Endothelial cell of umbilical vein (primary cell): Measurements from ENCODE around the gene CFAP20. TPM values are rescaled to one million over a fixed set of nuclear protein-coding genes. Genes with fewer than 3 reads are reported as not detected.
A peak's percentile ranks its signal among the peaks of the same experiment; 100 is the strongest.

Experiments used
- BruUV-seq: library from RNA; stranded (reverse); fragments of 400-500 nt; replicated peaks from 2 replicates; lab custom pipeline; 2021; lab: Mats Ljungman, UMichigan
- CTCF ChIA-PET: fragments of 300-600, 350-600 bp; sonication (Branson Sonifier 250); formaldehyde crosslinking; loops from one replicate; lab custom pipeline; 2021; ENCODE audit warnings: antibody characterized with exemption, inconsistent platforms; lab: Charles Lee
- POLR2A ChIA-PET: fragments of 300-600, 350-600 bp; sonication (Branson Sonifier 250); formaldehyde crosslinking; loops from one replicate; lab custom pipeline; 2021; ENCODE audit warnings: antibody characterized with exemption, inconsistent platforms; lab: Charles Lee
- DNase-seq: peaks from one replicate; pipeline ENCODE4 v3.0.0-alpha.2; 2011; ENCODE audit warnings: low read depth, low spot score
- FAIRE-seq: peaks from 2 replicates; lab custom pipeline; 2011; peaks lifted over from hg19 to GRCh38; lab: Jason Lieb, UNC
- H2AFZ ChIP-seq: 2 replicates; pipeline ENCODE4 v1.6.0; 2012; ENCODE audit warnings: low read depth, low read length, control low read depth, inconsistent platforms
- H3K27ac ChIP-seq: 2 replicates; pipeline ENCODE4 v1.5.1; 2011; ENCODE audit warnings: low read depth, mild to moderate bottlenecking, control low read depth, low read length, moderate library complexity; ENCODE audit not compliant: insufficient read depth
- H3K27me3 ChIP-seq, 2 experiments: 2 replicates each; pipeline versions ENCODE4 v1.6.0 to v1.6.1; 2011; ENCODE audit warnings: low read length in 2 of 2, mixed read lengths in 1 of 2; ENCODE audit not compliant: control insufficient read depth in 2 of 2, insufficient read depth in 2 of 2
- H3K36me3 ChIP-seq, 2 experiments: 2 replicates in 1 of 2; 3 replicates in 1 of 2; pipeline ENCODE4 v1.5.1; 2011; ENCODE audit warnings: low read length in 2 of 2, mild to moderate bottlenecking in 1 of 2, moderate library complexity in 1 of 2; ENCODE audit not compliant: control insufficient read depth in 2 of 2, insufficient read depth in 2 of 2; ENCODE audit errors: extremely low read depth in 1 of 2
- H3K4me1 ChIP-seq: 3 replicates; pipeline ENCODE4 v1.5.1; 2011; ENCODE audit warnings: mild to moderate bottlenecking, low read length; ENCODE audit not compliant: control insufficient read depth, insufficient read depth; ENCODE audit errors: extremely low read depth
- H3K4me2 ChIP-seq: 2 replicates; pipeline ENCODE4 v1.6.1; 2011; ENCODE audit warnings: low read length, control low read depth, mixed read lengths; ENCODE audit not compliant: insufficient read depth
- H3K4me3 ChIP-seq, 3 experiments: fragments of 200-600 bp in 1 of 3; sonication (generic), shearing (Covaris generic) in 1 of 3; replicated peaks in 1 of 3; 2 replicates each; pipeline ENCODE4 v1.5.1; 2011 to 2016; ENCODE audit warnings: control low read depth in 3 of 3, low read length in 3 of 3, mild to moderate bottlenecking in 2 of 3, inconsistent platforms in 1 of 3, low read depth in 1 of 3, moderate library complexity in 1 of 3; ENCODE audit not compliant: insufficient read depth in 1 of 3
- H3K79me2 ChIP-seq: 2 replicates; pipeline ENCODE4 v1.6.0; 2012; ENCODE audit warnings: low read length, inconsistent platforms; ENCODE audit not compliant: control insufficient read depth, insufficient read depth
- H3K9ac ChIP-seq: replicated peaks from 2 replicates; pipeline ENCODE3; 2011; ENCODE audit warnings: low read length, control low read depth; ENCODE audit not compliant: insufficient read depth; ENCODE audit errors: extremely low read depth
- H3K9me1 ChIP-seq: replicated peaks from 3 replicates; pipeline ENCODE4 v1.6.0; 2011; ENCODE audit warnings: mild to moderate bottlenecking, low read length; ENCODE audit not compliant: control insufficient read depth, insufficient read depth; ENCODE audit errors: extremely low read depth
- H3K9me3 ChIP-seq: replicated peaks from 2 replicates; pipeline ENCODE4 v1.5.1; 2012; ENCODE audit warnings: low read length, inconsistent platforms; ENCODE audit not compliant: control insufficient read depth, insufficient read depth
- H4K20me1 ChIP-seq: replicated peaks from 2 replicates; pipeline ENCODE3; 2011; ENCODE audit warnings: mild to moderate bottlenecking, low read length; ENCODE audit not compliant: control insufficient read depth, insufficient read depth; ENCODE audit errors: extremely low read depth
- CTCF ChIP-seq, 2 donors: IDR thresholded peaks; 1 replicate in 1 of 2; 2 replicates in 1 of 2; pipeline ENCODE4 v1.5.1; 2011; ENCODE audit warnings: low read length in 2 of 2, mild to moderate bottlenecking in 2 of 2, moderate library complexity in 2 of 2, control low read depth in 1 of 2, inconsistent platforms in 1 of 2, low read depth in 1 of 2; ENCODE audit not compliant: insufficient read depth in 1 of 2; ENCODE audit errors: extremely low read depth in 1 of 2
- FOS ChIP-seq: IDR thresholded peaks from 2 replicates; pipeline ENCODE4 v1.6.1; 2011; ENCODE audit warnings: mild to moderate bottlenecking, low read length, moderate library complexity, borderline replicate concordance; ENCODE audit not compliant: insufficient read depth
- GATA2 ChIP-seq: IDR thresholded peaks from 2 replicates; pipeline ENCODE4 v1.7.0; 2011; ENCODE audit warnings: low read depth, mild to moderate bottlenecking, moderate library complexity, mixed read lengths, low read length; ENCODE audit not compliant: insufficient read length, insufficient read depth
- JUN ChIP-seq: IDR thresholded peaks from 2 replicates; pipeline ENCODE4 v1.6.1; 2011; ENCODE audit warnings: borderline replicate concordance, low read depth; ENCODE audit not compliant: insufficient read length, insufficient read depth
- MYC ChIP-seq: IDR thresholded peaks from one replicate; pipeline ENCODE4 v1.6.1; 2011; ENCODE audit warnings: mild to moderate bottlenecking, low read depth, low read length
- POLR2A ChIP-seq: IDR thresholded peaks from 2 replicates; pipeline ENCODE4 v1.6.1; 2012; ENCODE audit warnings: low read depth, mild to moderate bottlenecking, control low read depth, low read length
- POLR2AphosphoS5 ChIP-seq: IDR thresholded peaks from 2 replicates; pipeline ENCODE4 v1.6.1; 2012; ENCODE audit warnings: low read depth, mild to moderate bottlenecking, control low read depth, low read length, moderate library complexity; ENCODE audit not compliant: insufficient read depth
- dilution Hi-C: fragments of 300-500 bp; cut with MboI; formaldehyde crosslinking; loops from one replicate; pipeline ENCODE4 v1.15.0; 2019; ENCODE audit warnings: low sequenced_read_pairs; ENCODE audit not compliant: extremely low pct_ligation_motif_present
- intact Hi-C: fragments of 100-400 bp; cut with micrococcal nuclease; formaldehyde crosslinking; loops from one replicate; pipeline ENCODE4 v1.10.0; 2022
- polyA plus RNA-seq, 4 experiments: library from polyadenylated mRNA; depleted of rRNA in 3 of 4; stranded (reverse) in 3 of 4; unstranded in 1 of 4; fragments of >200 nt; gene quantifications; 2 replicates each; pipeline versions ENCODE4 v1.2.1 to v1.2.3, GENCODE V29; 2011 to 2012; ENCODE audit warnings: missing spikeins in 1 of 4
- total RNA-seq: library from RNA; stranded (reverse); gene quantifications from 2 replicates; pipeline ENCODE4 v1.2.3, GENCODE V29; 2021
- TF ChIP-seq, protein P1 (sequence below): IDR thresholded peaks from 2 replicates; pipeline ENCODE4 v1.6.1; 2011; ENCODE audit not compliant: insufficient read depth, insufficient read length

The CFAP20 gene
- total and polyA plus RNA-seq, 2 donors (not counting 3 experiments of a cell fraction or from before 2014, with no cell fraction given): 44.7 to 70.9 TPM

- dilution Hi-C loops: no loop called here
- Histone ChIP-seq H3K4me2 (peak overlapping the region; percentile 84), H3K27ac (peak overlapping the region; percentile 67), H3K9me3 (no peaks in the 10 kb centered on the region), H3K4me3 (peak overlapping the region; percentile 64 to 72 (median 72)), H3K79me2 (peaks cover 46% of the 10 kb centered on the region), H3K9ac (peak overlapping the region; percentile 82), H3K27me3 (no peaks in the 10 kb centered on the region), H3K9me1 (no peaks in the 10 kb centered on the region), H3K36me3 (no peaks in the 10 kb centered on the region), H4K20me1 (peaks cover 3% of the 10 kb centered on the region), H2AFZ (peak overlapping the region; percentile 86), H3K4me1 (peaks cover 28% of the 10 kb centered on the region)
- no TSS peak for BruUV-seq
- intact Hi-C loops: loop anchor here (2.0 to 10.0 kb wide), 4 partner anchors 32 to 394 kb away; partner anchors contain the start of gene KATNB1
- TF ChIP-seq POLR2AphosphoS5: no peak
- TF ChIP-seq CTCF (IDR thresholded peaks at IDR 0.05; ENCODE audit: extremely low read depth in 1 of 2, insufficient read depth in 1 of 2, low read depth in 1 of 2, low read length in 2 of 2): no peak
- no peak for TF ChIP-seq MYC
- TF ChIP-seq POLR2A: no peak
- TF ChIP-seq JUN: no peak
- TF ChIP-seq FOS: no peak
- TF ChIP-seq, protein P1, sequence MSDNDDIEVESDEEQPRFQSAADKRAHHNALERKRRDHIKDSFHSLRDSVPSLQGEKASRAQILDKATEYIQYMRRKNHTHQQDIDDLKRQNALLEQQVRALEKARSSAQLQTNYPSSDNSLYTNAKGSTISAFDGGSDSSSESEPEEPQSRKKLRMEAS: no peak
- TF ChIP-seq GATA2: no peak
- DNase-seq (no peak), FAIRE-seq (no peak)
- CTCF ChIA-PET: interaction anchor here (0.8 to 4.3 kb wide), 14 partner anchors 13 to 128 kb away, joined by 3 to 48 read pairs (median 4); partner anchors contain the start of genes MMP15, USB1 and ZNF319
- POLR2A ChIA-PET: interaction anchor here (0.8 to 1.4 kb wide), 5 partner anchors 10 to 364 kb away, joined by 3 to 8 read pairs (median 3); partner anchors contain the start of gene MMP15
These were observed 477 bp downstream of the CFAP20 start for GRCh38 chr16:58128711-58129096.
